ENCODE results near the gene SLC15A5.

- TF ChIP-seq SUZ12 (IDR thresholded peaks at IDR 0.05) (no peak), BHLHE40 (IDR thresholded peaks at IDR 0.05; ENCODE audit: borderline replicate concordance) (no peak), L3MBTL2 (conservative IDR thresholded peaks at IDR 0.05) (no peak), ELF4 (IDR thresholded peaks at IDR 0.05) (no peak), TARDBP (IDR thresholded peaks at IDR 0.05) (no peak), ZNF384 (IDR thresholded peaks at IDR 0.05) (no peak)
Measured at GRCh38 chr12:16224196-16224595, 53.3 kb downstream of the SLC15A5 start.
